GM12874 (cell line): Measurements from ENCODE around the gene PSMA7.

ENCODE experiments used
- TF ChIP-seq, protein P1 (sequence below): IDR thresholded peaks from 2 replicates; pipeline ENCODE4 v1.5.1; 2011; ENCODE audit warnings: low read depth, mild to moderate bottlenecking, control low read depth, low read length, moderate library complexity; ENCODE audit not compliant: insufficient read depth

The PSMA7 gene

DNA sequence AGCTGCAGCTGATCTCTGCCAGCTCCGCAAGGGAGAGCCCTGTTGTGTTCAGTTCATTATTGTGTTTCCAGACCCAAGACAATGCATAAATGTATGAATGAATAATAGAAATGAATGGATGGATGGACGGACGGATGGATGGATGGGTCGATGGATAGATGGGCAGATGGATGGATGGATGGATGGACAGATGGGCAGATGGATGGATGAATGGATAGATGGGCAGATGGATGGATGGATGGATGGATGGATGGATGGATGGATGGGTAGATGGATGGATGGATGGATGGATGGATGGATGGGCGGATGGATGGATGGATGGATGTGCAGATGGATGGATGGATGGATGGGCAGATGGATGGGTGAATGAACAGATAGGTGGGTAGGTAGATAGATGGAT, 37.6 kb downstream of the PSMA7 start:
- TF ChIP-seq, protein P1, sequence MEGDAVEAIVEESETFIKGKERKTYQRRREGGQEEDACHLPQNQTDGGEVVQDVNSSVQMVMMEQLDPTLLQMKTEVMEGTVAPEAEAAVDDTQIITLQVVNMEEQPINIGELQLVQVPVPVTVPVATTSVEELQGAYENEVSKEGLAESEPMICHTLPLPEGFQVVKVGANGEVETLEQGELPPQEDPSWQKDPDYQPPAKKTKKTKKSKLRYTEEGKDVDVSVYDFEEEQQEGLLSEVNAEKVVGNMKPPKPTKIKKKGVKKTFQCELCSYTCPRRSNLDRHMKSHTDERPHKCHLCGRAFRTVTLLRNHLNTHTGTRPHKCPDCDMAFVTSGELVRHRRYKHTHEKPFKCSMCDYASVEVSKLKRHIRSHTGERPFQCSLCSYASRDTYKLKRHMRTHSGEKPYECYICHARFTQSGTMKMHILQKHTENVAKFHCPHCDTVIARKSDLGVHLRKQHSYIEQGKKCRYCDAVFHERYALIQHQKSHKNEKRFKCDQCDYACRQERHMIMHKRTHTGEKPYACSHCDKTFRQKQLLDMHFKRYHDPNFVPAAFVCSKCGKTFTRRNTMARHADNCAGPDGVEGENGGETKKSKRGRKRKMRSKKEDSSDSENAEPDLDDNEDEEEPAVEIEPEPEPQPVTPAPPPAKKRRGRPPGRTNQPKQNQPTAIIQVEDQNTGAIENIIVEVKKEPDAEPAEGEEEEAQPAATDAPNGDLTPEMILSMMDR, result no peak

DNA sequence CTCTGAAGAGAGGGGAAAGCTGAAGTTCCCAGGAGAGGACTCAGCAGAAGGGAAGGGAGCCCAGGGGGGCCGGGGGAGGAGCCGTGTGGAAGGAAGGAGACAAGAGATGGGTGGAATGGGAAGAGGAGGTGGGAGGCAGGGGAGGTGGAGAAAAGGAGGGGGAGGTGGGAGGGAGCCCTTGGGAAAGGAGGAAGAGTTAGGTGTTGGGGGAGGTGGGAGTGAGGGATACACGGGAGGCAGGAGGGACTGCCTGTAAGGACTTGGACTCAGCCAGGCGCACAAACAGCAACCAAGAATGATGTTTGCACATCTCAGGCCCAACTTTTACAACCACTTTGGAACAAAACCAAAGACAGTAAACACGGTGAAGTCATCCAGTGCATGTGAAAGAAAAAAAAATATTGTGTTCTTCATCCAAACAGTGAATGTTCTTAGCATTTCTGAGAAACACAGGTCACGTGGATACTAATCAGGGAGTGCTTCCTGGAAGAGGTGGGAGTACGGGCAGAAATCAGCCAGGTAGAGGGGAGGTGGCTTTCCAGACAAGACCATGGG, 38.3 kb downstream of the PSMA7 start:
- TF ChIP-seq, protein P1, result no peak

DNA sequence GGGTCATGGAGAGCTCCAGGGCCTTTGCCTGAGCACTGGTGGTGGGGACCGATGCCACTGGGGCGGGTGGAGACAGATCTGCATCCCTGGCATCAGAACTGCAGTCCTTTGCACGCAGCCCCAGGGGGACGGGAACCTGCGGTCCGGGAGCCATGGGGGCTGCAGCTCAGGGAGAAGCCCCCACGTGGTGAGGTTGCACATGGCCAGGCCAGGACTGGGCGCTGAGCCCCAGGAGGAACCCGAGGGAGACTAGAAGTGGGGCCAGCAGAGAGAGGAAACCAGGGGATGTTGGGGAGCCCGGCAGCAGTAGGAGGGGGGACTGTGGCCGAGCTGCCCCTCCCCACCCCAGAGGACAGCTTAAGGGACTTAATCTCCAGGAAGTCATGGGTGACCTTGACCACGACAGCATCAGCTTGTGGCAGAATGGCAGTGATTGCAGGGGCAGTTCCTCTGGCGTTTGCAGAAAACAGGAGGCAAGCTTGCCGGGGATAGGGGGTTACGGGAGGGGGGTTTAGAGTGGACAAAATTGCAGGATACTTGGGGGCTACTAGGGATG, 38.9 kb downstream of the PSMA7 start:
- TF ChIP-seq, protein P1, result no peak

DNA sequence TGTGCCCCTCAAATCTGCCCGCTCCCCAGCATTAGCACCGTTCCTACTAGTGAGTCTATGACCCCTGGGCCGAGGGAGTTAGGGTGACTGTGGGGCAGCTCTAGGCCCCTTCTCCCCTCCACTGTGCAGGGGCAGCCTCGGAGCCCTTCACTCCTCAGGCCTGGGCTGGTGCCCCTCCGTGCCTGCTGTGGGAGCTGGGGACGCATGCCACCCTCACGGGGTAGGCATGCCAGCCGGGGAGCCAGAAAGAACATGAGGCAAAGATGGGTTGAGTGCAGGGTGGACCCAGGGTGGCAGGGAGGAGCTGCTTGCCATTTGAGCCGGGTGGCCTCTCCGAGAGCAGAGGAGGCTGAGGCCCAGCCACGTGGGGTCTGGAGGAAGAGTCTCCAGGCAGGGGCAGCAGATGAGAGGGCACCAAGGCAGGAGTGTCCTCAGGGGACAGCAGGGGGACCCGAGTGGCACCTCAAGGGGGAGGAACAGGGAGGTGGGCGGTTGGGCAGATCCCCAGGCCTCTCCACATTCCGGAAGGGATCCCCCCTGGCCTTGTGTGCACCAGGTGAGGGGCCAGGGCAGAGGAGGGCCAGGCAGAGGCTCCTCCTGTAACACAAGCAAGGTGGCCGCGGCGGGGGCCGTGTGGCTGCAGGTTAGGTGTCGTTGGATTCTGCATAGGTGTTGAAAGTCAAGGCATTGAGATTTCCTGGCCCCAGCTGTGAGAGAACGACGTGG, 39.5 kb downstream of the PSMA7 start:
- TF ChIP-seq, protein P1, result no peak

DNA sequence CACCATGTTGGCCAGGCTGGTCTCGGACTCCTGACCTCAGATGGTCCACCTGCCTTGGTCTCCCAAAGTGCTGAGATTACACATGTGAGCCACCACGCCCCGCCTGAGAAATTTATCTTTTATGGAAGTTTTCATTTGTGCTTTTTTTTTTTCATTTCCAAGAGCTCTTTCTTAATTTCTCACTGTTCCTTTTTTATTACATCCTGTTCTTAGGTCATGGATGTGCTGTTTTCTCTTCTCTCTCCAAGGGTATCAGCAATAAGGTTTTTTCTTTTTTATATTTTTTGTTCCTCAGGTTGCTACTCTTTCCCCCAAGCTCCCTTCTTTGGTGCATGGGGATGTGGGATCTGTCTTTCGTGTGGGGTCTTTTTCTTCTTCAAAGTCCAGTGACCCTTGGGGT, 42.1 kb downstream of the PSMA7 start:
- TF ChIP-seq, protein P1, result no peak

DNA sequence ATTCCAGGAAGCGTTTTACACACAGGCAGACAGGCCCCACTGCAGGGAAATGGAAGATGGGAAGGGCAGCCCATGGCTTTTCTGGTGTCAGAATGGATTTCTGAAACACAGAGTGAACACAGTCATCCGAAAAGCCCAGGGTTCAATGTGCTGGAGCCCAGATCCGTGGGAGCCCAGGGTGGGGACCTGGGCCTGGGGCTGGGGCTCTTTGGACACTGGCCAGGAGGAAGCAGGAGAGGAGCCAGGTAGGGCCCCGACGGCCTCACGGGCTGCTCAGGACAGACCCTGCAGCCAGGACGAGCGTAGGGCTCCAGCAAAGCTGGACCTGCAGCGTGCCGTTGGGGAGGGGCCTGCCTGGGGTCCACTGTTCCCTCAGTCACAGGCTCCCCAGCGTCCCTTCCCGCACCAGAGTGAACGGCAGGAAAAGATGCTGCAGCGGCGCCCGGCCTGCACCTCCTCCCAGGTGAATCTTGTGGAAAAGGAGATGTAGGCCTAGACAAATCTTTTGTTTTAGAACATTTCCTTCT, 45.2 kb downstream of the PSMA7 start:
- TF ChIP-seq, protein P1, result no peak

DNA sequence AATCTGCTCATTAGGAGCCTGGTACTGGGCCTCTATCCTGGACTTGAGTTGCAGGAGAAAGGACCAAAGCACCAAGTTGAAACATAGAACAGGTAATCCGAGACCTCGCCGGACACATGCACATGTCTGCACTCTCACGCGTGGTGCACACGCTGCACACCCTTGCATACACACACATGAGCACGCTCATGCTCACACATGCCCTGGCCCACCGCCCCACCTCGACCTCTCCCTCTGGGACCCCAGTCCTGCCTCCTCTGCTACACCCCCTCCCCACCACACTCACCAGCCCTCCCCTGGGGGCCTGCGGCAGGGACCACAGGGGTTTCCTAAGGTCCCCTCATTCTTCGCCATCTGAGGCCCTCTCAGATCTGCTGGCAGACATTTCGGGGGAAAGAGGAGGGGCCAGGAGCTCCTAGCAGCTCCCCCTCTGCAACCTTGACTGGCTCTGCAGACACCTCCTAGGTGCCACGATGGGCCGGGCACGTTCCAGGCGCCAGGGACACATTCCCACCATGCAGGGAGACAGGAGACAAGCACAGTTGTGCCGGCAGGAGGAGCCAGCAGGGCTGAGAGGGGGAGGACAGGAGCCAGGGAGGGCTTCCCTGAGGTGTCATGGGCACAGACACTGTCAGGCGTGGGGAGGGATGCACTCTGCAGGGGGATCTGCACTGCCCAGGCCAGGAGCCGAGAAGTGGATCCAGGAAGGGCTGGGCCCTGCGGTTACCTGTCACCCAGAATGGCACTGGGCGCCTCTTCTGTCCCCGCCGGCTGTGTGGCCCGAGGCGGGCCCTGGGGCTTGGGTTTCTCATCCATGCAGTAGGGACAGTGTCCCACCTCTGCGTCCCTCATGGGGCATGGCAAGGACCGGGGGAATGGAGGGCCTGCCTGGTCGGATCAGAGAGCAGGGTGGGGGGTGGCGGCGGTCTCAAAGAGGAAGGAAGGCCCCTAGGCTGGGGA, 46.5 kb downstream of the PSMA7 start:
- TF ChIP-seq, protein P1, result no peak
